ENCODE results near the gene CCR2.
"Not testable (repeated sequence)": the region's sequence is repeated elsewhere in the genome, so short reads cannot be mapped to it uniquely, and the experiment has no call there.

CCR2 gene

DNA sequence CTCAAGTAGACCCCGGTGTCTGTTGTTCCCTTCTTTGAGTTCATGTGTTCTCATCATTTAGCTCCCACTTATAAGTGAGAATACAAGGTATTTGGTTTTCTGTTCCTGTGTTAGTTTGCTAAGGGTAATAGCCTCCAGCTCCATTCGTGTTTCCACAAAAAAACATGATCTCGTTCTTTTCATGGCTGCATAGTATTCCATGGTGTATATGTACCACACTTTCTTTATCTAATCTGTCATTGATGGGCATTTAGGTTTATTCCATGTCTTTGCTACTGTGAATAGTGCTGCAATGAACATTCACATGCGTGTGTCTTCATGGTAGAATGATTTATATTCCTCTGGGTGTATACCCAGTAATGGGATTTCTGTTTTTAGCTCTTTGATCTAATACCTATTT is 49.0 kb downstream of the CCR2 start:
- not testable (repeated sequence) for DNase-seq (ENCODE audit: low read depth, low spot score)

DNA sequence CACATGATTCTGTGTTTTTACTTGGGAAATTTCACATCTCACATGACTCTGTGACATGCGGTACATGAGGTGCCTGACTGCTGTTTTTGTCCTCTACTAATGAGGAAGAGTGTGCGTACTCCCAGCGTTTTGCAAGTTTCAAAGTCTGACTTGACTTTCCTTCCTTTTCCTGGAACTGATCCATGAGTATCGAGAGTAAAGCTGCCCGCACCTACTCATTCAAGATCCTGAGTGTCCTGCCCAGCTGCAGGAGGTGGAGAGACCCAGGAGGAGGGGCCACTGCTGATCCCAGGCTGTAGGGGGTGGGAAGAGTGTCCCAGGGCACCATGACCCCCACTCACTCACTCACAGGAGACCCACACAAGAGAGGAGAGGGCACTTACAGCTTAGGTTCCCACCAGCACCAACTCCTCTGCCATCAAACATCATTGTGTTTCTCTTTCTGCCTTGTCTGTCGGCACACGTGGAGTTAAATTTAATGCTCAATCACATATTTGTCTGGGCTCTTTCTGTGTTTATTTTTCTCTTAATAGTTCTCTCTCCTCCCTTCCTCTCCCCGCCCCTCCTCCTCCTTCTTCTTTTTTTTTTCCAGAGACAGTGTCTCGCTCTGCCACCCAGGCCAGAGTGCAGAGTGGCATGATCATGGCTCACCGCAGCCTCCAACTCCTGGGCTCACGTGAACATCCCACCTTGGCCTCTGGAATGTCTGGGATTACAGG is 51.5 kb downstream of the CCR2 start:
- DNase-seq (ENCODE audit: low read depth, low spot score): no peak

GRCh38 chr3:46406443-46406787 is 52.5 kb downstream of the CCR2 start:
- no peak for DNase-seq (ENCODE audit: low read depth, low spot score)

- DNase-seq (ENCODE audit: low read depth, low spot score): peak; percentile 32
Observed at GRCh38 chr3:46406788-46407611, 53.1 kb downstream of the CCR2 start, which contains the start of the genes CCR5AS and CCRL2. Gene CCR5AS (minus strand): TSS chr3:46407066. Gene CCRL2 (plus strand): TSS chr3:46407259. CDS start chr3:46408080, 821 bp downstream.

DNA sequence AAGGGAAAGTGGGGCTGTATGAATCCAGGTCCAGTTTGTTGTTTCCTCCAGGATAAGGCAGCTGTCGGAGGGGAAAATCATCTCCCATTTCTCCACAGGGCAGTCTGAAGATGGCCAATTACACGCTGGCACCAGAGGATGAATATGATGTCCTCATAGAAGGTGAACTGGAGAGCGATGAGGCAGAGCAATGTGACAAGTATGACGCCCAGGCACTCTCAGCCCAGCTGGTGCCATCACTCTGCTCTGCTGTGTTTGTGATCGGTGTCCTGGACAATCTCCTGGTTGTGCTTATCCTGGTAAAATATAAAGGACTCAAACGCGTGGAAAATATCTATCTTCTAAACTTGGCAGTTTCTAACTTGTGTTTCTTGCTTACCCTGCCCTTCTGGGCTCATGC is 54.1 kb downstream of the CCR2 start:
- DNase-seq (ENCODE audit: low read depth, low spot score): no peak

GRCh38 chr3:46408853-46409252 is 54.9 kb downstream of the CCR2 start:
- DNase-seq (ENCODE audit: low read depth, low spot score): no peak

DNA sequence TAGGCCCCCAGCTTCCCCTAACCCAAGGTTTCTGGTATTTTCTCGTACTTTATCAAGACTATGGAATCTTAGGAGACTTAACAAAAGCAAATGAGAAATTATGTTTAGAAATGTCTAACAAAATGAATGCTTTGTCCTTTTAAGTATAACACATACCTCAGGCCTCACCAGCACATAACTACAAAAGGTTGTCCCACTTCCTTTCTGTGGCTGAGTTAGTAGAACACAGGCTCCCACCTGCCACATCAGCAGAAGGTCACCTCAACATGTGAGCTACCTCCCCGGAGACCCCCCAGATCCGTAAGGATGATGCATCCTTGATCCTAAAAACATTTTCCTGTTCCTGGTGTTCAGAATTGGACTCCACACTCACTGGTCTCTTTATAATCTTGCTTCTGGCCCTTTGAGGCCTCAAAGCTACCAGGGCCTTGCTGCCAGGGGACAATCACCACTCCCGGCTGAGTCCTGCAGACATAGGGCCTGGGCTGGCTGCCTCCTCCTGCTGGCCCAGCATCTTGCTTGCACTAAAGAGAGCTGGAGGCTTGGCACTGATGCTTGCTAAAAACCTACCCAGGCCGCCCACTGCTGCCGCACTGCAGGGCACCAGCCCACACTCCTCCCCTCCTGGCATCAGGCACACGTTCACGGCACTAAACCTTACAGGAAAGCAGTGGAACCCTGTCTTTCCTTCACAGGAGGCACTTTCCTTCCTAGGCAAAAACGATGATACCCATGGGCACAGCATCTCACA is 56.0 kb downstream of the CCR2 start:
- no peak for DNase-seq (ENCODE audit: low read depth, low spot score)
